GM23338 (cell line): ENCODE data around the gene FNDC11.

Experiments used
- CREB1 ChIP-seq: fragments of 250-450 bp; sonication (Bioruptor Pico); IDR thresholded peaks from 2 replicates; pipeline ENCODE4 v1.5.0; 2020; ENCODE audit warnings: low read depth, mild to moderate bottlenecking, moderate library complexity
- CTCF ChIP-seq, 2 experiments: fragments of 200-600 bp in 1 of 2; sonication (generic) in 1 of 2; conservative IDR thresholded peaks; 2 replicates each; pipeline versions ENCODE4 v1.5.1 to v1.6.1; 2016 to 2017; ENCODE audit warnings: antibody characterized with exemption in 2 of 2, low read depth in 2 of 2, mild to moderate bottlenecking in 2 of 2, moderate library complexity in 1 of 2
- EZH2 ChIP-seq: fragments of 200-600 bp; sonication (generic); IDR thresholded peaks from one replicate; pipeline ENCODE4 v1.8.0; 2017; ENCODE audit warnings: antibody characterized with exemption, mild to moderate bottlenecking, low read depth; ENCODE audit not compliant: unreplicated experiment
- EZH2phosphoT487 ChIP-seq: fragments of 200-600 bp; sonication (generic); IDR thresholded peaks from one replicate; pipeline ENCODE4 v1.8.1; 2018; ENCODE audit warnings: antibody characterized with exemption; ENCODE audit not compliant: unreplicated experiment
- JUNB ChIP-seq: IDR thresholded peaks from one replicate; pipeline ENCODE4 v1.6.1; 2016; ENCODE audit warnings: antibody characterized with exemption; ENCODE audit not compliant: unreplicated experiment
- NANOG ChIP-seq: IDR thresholded peaks from 2 replicates; pipeline ENCODE4 v1.6.1; 2016; ENCODE audit warnings: antibody characterized with exemption, borderline replicate concordance
- POLR2AphosphoS5 ChIP-seq: IDR thresholded peaks from 2 replicates; pipeline ENCODE4 v1.6.1; 2016; ENCODE audit warnings: antibody characterized with exemption, low read depth
- STAT1 ChIP-seq: IDR thresholded peaks from one replicate; pipeline ENCODE4 v1.6.1; 2016; ENCODE audit warnings: antibody characterized with exemption; ENCODE audit not compliant: unreplicated experiment
- ZNF114 ChIP-seq: fragments of 250-450 bp; sonication (Bioruptor Pico); IDR thresholded peaks from 2 replicates; pipeline ENCODE4 v1.5.0; 2020; ENCODE audit warnings: mild to moderate bottlenecking, moderate library complexity
- ZNF331 ChIP-seq: fragments of 250-450 bp; sonication (Bioruptor Pico); IDR thresholded peaks from 2 replicates; pipeline ENCODE4 v1.5.0; 2020; ENCODE audit warnings: low read depth, mild to moderate bottlenecking, moderate library complexity
- TF ChIP-seq, protein P1 (sequence below): IDR thresholded peaks from one replicate; pipeline ENCODE4 v1.6.1; 2018; ENCODE audit warnings: antibody characterized with exemption; ENCODE audit not compliant: unreplicated experiment
- TF ChIP-seq, protein P2 (sequence below): fragments of 250-450 bp; sonication (Bioruptor Pico); IDR thresholded peaks from 2 replicates; pipeline ENCODE4 v1.5.0; 2020; ENCODE audit warnings: mild to moderate bottlenecking, moderate library complexity
- TF ChIP-seq, protein P3 (sequence below): IDR thresholded peaks from 2 replicates; pipeline ENCODE4 v1.6.1; 2016; ENCODE audit warnings: antibody characterized with exemption

GRCh38 chr20:63548542-63548941 lies 5.4 kb upstream of the FNDC11 start:
- no peak for TF ChIP-seq EZH2phosphoT487
- TF ChIP-seq CTCF (conservative IDR thresholded peaks at IDR 0.05; ENCODE audit: low read depth in 2 of 2) = no peak
- TF ChIP-seq JUNB = no peak
- no peak for TF ChIP-seq POLR2AphosphoS5
- TF ChIP-seq, protein P1, sequence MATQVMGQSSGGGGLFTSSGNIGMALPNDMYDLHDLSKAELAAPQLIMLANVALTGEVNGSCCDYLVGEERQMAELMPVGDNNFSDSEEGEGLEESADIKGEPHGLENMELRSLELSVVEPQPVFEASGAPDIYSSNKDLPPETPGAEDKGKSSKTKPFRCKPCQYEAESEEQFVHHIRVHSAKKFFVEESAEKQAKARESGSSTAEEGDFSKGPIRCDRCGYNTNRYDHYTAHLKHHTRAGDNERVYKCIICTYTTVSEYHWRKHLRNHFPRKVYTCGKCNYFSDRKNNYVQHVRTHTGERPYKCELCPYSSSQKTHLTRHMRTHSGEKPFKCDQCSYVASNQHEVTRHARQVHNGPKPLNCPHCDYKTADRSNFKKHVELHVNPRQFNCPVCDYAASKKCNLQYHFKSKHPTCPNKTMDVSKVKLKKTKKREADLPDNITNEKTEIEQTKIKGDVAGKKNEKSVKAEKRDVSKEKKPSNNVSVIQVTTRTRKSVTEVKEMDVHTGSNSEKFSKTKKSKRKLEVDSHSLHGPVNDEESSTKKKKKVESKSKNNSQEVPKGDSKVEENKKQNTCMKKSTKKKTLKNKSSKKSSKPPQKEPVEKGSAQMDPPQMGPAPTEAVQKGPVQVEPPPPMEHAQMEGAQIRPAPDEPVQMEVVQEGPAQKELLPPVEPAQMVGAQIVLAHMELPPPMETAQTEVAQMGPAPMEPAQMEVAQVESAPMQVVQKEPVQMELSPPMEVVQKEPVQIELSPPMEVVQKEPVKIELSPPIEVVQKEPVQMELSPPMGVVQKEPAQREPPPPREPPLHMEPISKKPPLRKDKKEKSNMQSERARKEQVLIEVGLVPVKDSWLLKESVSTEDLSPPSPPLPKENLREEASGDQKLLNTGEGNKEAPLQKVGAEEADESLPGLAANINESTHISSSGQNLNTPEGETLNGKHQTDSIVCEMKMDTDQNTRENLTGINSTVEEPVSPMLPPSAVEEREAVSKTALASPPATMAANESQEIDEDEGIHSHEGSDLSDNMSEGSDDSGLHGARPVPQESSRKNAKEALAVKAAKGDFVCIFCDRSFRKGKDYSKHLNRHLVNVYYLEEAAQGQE = no peak
- TF ChIP-seq EZH2 = no peak
- no peak for TF ChIP-seq CREB1 (CRISPR knock-in tag)
- TF ChIP-seq, protein P2, sequence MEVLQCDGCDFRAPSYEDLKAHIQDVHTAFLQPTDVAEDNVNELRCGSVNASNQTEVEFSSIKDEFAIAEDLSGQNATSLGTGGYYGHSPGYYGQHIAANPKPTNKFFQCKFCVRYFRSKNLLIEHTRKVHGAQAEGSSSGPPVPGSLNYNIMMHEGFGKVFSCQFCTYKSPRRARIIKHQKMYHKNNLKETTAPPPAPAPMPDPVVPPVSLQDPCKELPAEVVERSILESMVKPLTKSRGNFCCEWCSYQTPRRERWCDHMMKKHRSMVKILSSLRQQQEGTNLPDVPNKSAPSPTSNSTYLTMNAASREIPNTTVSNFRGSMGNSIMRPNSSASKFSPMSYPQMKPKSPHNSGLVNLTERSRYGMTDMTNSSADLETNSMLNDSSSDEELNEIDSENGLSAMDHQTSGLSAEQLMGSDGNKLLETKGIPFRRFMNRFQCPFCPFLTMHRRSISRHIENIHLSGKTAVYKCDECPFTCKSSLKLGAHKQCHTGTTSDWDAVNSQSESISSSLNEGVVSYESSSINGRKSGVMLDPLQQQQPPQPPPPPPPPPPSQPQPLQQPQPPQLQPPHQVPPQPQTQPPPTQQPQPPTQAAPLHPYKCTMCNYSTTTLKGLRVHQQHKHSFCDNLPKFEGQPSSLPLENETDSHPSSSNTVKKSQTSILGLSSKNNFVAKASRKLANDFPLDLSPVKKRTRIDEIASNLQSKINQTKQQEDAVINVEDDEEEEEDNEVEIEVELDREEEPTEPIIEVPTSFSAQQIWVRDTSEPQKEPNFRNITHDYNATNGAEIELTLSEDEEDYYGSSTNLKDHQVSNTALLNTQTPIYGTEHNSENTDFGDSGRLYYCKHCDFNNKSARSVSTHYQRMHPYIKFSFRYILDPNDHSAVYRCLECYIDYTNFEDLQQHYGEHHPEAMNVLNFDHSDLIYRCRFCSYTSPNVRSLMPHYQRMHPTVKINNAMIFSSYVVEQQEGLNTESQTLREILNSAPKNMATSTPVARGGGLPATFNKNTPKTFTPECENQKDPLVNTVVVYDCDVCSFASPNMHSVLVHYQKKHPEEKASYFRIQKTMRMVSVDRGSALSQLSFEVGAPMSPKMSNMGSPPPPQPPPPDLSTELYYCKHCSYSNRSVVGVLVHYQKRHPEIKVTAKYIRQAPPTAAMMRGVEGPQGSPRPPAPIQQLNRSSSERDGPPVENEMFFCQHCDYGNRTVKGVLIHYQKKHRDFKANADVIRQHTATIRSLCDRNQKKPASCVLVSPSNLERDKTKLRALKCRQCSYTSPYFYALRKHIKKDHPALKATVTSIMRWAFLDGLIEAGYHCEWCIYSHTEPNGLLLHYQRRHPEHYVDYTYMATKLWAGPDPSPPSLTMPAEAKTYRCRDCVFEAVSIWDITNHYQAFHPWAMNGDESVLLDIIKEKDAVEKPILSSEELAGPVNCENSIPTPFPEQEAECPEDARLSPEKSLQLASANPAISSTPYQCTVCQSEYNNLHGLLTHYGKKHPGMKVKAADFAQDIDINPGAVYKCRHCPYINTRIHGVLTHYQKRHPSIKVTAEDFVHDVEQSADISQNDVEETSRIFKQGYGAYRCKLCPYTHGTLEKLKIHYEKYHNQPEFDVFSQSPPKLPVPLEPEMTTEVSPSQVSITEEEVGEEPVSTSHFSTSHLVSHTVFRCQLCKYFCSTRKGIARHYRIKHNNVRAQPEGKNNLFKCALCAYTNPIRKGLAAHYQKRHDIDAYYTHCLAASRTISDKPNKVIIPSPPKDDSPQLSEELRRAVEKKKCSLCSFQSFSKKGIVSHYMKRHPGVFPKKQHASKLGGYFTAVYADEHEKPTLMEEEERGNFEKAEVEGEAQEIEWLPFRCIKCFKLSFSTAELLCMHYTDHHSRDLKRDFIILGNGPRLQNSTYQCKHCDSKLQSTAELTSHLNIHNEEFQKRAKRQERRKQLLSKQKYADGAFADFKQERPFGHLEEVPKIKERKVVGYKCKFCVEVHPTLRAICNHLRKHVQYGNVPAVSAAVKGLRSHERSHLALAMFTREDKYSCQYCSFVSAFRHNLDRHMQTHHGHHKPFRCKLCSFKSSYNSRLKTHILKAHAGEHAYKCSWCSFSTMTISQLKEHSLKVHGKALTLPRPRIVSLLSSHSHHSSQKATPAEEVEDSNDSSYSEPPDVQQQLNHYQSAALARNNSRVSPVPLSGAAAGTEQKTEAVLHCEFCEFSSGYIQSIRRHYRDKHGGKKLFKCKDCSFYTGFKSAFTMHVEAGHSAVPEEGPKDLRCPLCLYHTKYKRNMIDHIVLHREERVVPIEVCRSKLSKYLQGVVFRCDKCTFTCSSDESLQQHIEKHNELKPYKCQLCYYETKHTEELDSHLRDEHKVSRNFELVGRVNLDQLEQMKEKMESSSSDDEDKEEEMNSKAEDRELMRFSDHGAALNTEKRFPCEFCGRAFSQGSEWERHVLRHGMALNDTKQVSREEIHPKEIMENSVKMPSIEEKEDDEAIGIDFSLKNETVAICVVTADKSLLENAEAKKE (CRISPR knock-in tag) = no peak
- no peak for TF ChIP-seq NANOG
- TF ChIP-seq ZNF114 (CRISPR knock-in tag) = no peak
- no peak for TF ChIP-seq STAT1
- TF ChIP-seq, protein P3, sequence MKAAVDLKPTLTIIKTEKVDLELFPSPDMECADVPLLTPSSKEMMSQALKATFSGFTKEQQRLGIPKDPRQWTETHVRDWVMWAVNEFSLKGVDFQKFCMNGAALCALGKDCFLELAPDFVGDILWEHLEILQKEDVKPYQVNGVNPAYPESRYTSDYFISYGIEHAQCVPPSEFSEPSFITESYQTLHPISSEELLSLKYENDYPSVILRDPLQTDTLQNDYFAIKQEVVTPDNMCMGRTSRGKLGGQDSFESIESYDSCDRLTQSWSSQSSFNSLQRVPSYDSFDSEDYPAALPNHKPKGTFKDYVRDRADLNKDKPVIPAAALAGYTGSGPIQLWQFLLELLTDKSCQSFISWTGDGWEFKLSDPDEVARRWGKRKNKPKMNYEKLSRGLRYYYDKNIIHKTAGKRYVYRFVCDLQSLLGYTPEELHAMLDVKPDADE = no peak
- no peak for TF ChIP-seq ZNF331
